ENCODE results near the gene ATRN.

ATRN gene

GRCh38 chr20:3694864-3695263 is 224.0 kb downstream of the ATRN start:
- DNase-seq: no peak

- DNase-seq: no peak
Observed at GRCh38 chr20:3696200-3696599, 225.4 kb downstream of the ATRN start.

GRCh38 chr20:3696745-3697587 is 226.1 kb downstream of the ATRN start:
- no peak for DNase-seq

- DNase-seq: no peak
Observed at GRCh38 chr20:3697588-3698305, 226.9 kb downstream of the ATRN start.

- no peak for DNase-seq
Observed at GRCh38 chr20:3698591-3699001, 227.8 kb downstream of the ATRN start.

GRCh38 chr20:3699037-3699436 is 228.2 kb downstream of the ATRN start:
- no peak for DNase-seq

Data from hypothalamus (tissue), 51 donors.